Measurements from ENCODE around the gene ADCY2. TPM values are rescaled to one million over a fixed set of nuclear protein-coding genes. Genes with fewer than 3 reads are reported as not detected.

ADCY2 gene
- total and polyA plus RNA-seq, 2 experiments from 2014 or later: 23.8 to 74.9 TPM

- no peak for TF ChIP-seq POLR2AphosphoS5 (IDR thresholded peaks at IDR 0.05; ENCODE audit: low read depth)
Measured at GRCh38 chr5:7577381-7577780, 181.4 kb downstream of the ADCY2 start (continued).

- Mint-ChIP-seq H3K36me3 (ENCODE audit: low read depth) (peaks cover 2% of the 10 kb centered on the region), H3K4me1 (no peaks in the 10 kb centered on the region), H3K27ac (no peak overlapping the region), H3K27me3 (ENCODE audit: insufficient read depth, low read depth, poor library complexity) (no peaks in the 10 kb centered on the region), H3K9me3 (no peaks in the 10 kb centered on the region), H3K4me3 (no peak overlapping the region)
- H3K36me3 ChIP-seq (ENCODE audit: insufficient read depth): no peaks in the 10 kb centered on the region; the same call in 1 of the 2 replicates
- no peak overlapping the region for H3K4me2 ChIP-seq
- H3K27ac ChIP-seq (ENCODE audit: low read depth): no peak overlapping the region
- H3K27me3 ChIP-seq (ENCODE audit: insufficient read depth): no peaks in the 10 kb centered on the region
- H4K20me1 ChIP-seq (replicated peaks; ENCODE audit: insufficient read depth): peaks cover 16% of the 10 kb centered on the region; the same call in 1 of the 2 replicates
- TF ChIP-seq EZH2 (IDR thresholded peaks at IDR 0.05; ENCODE audit: low read depth, unreplicated experiment): no peak
- no peak for TF ChIP-seq NANOG (IDR thresholded peaks at IDR 0.05; ENCODE audit: borderline replicate concordance)
- no peak for TF ChIP-seq ZNF114 (CRISPR knock-in tag; IDR thresholded peaks at IDR 0.05)
- TF ChIP-seq POLR2AphosphoS5 (IDR thresholded peaks at IDR 0.05; ENCODE audit: low read depth): no peak
- no peak for TF ChIP-seq ETS1 (IDR thresholded peaks at IDR 0.05)
- TF ChIP-seq JUNB (IDR thresholded peaks at IDR 0.05; ENCODE audit: unreplicated experiment): no peak
- no peaks in the 10 kb centered on the region for H3F3A ChIP-seq (replicated peaks; ENCODE audit: low read depth)
- DNase-seq (ENCODE audit: low spot score) (no peak), ATAC-seq (no peak)
- no peaks in the 10 kb centered on the region for H3K4me1 ChIP-seq (ENCODE audit: insufficient read depth)
- H2AFZ ChIP-seq: no peak overlapping the region
- no peaks in the 10 kb centered on the region for H3K9me2 ChIP-seq (ENCODE audit: insufficient read depth)
- H3K79me2 ChIP-seq (replicated peaks; ENCODE audit: insufficient read depth): peaks cover 20% of the 10 kb centered on the region
- H3K4me3 ChIP-seq: no peak overlapping the region
Measured at GRCh38 chr5:7578071-7578470, 182.1 kb downstream of the ADCY2 start.

GRCh38 chr5:7584749-7585148 lies 188.8 kb downstream of the ADCY2 start:
- H3K4me2 ChIP-seq: no peak overlapping the region
- Mint-ChIP-seq H3K27me3 (ENCODE audit: insufficient read depth, low read depth, poor library complexity) (no peaks in the 10 kb centered on the region), H3K4me1 (peaks cover 13% of the 10 kb centered on the region), H3K36me3 (ENCODE audit: low read depth) (no peaks in the 10 kb centered on the region), H3K27ac (no peak overlapping the region), H3K9me3 (no peaks in the 10 kb centered on the region), H3K4me3 (no peak overlapping the region)
- no peaks in the 10 kb centered on the region for H4K20me1 ChIP-seq (replicated peaks; ENCODE audit: insufficient read depth)
- H3K79me2 ChIP-seq (replicated peaks; ENCODE audit: insufficient read depth): no peaks in the 10 kb centered on the region
- no peak overlapping the region for H3K27ac ChIP-seq (ENCODE audit: low read depth)
- H3F3A ChIP-seq (replicated peaks; ENCODE audit: low read depth): no peaks in the 10 kb centered on the region
- H3K27me3 ChIP-seq (ENCODE audit: insufficient read depth): no peaks in the 10 kb centered on the region
- DNase-seq (ENCODE audit: low spot score) (no peak), ATAC-seq (no peak)
- H3K36me3 ChIP-seq (ENCODE audit: insufficient read depth): no peaks in the 10 kb centered on the region
- no peak overlapping the region for H2AFZ ChIP-seq
- no peaks in the 10 kb centered on the region for H3K9me2 ChIP-seq (ENCODE audit: insufficient read depth)
- H3K4me1 ChIP-seq (ENCODE audit: insufficient read depth): no peaks in the 10 kb centered on the region
- no peak overlapping the region for H3K4me3 ChIP-seq
- TF ChIP-seq STAT1 (IDR thresholded peaks at IDR 0.05; ENCODE audit: unreplicated experiment) (no peak), POLR2AphosphoS5 (IDR thresholded peaks at IDR 0.05; ENCODE audit: low read depth) (no peak), NANOG (IDR thresholded peaks at IDR 0.05; ENCODE audit: borderline replicate concordance) (no peak), CREB1 (CRISPR knock-in tag; IDR thresholded peaks at IDR 0.05; ENCODE audit: low read depth) (no peak), JUNB (IDR thresholded peaks at IDR 0.05; ENCODE audit: unreplicated experiment) (no peak), EZH2phosphoT487 (IDR thresholded peaks at IDR 0.05; ENCODE audit: unreplicated experiment) (no peak), CTCF (conservative IDR thresholded peaks at IDR 0.05; ENCODE audit: low read depth in 2 of 2) (no peak), EZH2 (IDR thresholded peaks at IDR 0.05; ENCODE audit: low read depth, unreplicated experiment) (no peak), ETS1 (IDR thresholded peaks at IDR 0.05) (no peak), ZNF331 (CRISPR knock-in tag; IDR thresholded peaks at IDR 0.05; ENCODE audit: low read depth) (no peak)

Measured in GM23338 (cell line).